NCI-H146 treated with DMSO at 0.1 percent for 48 hours (cell line): ENCODE results near the gene C7orf57.
A peak's percentile ranks its signal among the peaks of the same experiment; 100 is the strongest.
"Not testable (repeated sequence)": the region's sequence is repeated elsewhere in the genome, so short reads cannot be mapped to it uniquely, and the experiment has no call there.

Experiments
- DNase-seq: peaks from one replicate; lab custom pipeline; 2025; ENCODE audit not compliant: unreplicated experiment; lab: John Stamatoyannopoulos, UW

C7orf57 gene

GRCh38 chr7:48035301-48035966, at the start of gene C7orf57:
TSS of gene C7orf57 (plus strand) at chr7:48035543. CDS start at chr7:48036309, 766 bp downstream.
- peak; percentile 25 for DNase-seq

DNA sequence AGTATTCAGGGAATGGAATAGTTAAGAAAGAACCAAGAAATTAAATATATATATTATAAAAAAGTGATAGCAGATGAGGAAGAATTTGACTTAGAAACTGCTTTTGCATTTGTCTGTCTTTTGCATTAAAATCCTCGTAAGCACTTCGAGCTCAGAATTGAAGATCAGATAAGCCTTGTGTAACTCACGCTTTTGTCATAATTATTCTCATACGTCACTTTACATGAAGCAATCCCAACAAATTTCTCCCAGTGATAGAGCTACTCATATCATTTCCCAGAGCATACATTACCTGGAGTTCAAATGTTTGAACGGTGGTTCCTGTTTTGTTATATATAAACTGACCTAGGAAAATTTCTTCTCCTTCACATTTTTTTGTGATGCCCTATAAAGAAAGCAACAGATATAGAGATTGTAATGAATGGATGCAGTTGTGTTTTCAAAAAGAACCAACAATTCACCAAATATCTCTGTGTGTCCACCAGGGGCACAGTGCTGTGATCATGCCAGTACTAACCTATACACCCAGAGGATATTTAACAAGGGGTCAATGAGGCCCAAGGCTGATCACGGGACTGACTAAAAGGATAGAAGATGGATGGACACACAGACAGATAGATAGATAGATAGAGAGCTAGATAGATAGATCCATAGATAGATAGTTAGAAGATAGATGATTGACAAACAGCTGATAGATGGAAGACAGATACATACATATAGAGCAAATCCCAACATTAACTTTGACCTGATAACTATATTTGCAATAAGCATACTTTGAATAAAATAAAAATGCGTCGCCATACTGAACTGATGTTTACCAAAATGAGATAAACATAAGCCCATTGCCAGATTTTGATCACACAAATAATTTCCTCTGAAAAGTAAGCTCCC, 46.6 kb upstream of the C7orf57 start:
- DNase-seq, result no peak

DNA sequence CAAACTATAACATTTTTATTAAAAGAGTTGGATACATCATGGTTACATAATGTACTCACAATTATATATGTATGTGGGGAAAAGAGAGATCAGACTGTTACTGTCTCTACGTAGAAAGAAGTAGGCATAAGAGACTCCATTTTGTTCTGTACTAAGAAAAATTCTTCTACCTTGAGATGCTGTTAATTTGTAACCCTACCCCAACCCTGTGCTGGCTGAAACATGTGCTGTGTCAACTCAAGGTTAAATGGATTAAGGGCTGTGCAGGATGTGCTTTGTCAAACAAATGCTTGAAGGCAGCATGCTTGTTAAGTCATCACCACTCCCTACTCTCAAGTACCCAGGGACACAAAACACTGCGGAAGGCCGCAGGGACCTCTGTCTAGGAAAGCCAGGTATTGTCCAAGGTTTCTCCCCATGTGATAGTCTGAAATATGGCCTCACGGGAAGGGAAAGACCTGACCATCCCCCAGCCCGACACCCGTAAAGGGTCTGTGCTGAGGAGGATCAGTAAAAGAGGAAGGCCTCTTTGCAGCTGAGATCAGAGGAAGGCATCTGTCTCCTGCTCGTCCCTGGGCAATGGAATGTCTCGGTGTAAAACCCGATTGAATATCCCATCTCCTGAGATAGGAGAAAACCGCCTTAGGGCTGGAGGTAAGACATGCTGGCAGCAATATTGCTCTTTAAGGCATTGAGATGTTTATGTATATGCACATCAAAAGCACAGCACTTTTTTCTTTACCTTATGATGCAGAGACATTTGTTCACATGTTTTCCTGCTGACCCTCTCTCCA, 45.5 kb upstream of the C7orf57 start:
- DNase-seq, result not testable (repeated sequence)

- DNase-seq, result no peak
These were observed 44.8 kb upstream of the C7orf57 start for GRCh38 chr7:47990592-47990991.

GRCh38 chr7:47991270-47991669, 44.1 kb upstream of the C7orf57 start:
- DNase-seq, result no peak

- peak; percentile 49 for DNase-seq
These were observed 43.5 kb upstream of the C7orf57 start for GRCh38 chr7:47991741-47992311.

GRCh38 chr7:47992446-47992845, 42.9 kb upstream of the C7orf57 start:
- DNase-seq, result no peak

- no peak for DNase-seq
These were observed 35.9 kb upstream of the C7orf57 start for GRCh38 chr7:47999413-47999812.

- not testable (repeated sequence) for DNase-seq
These were observed 35.2 kb upstream of the C7orf57 start for GRCh38 chr7:48000164-48000563.

DNA sequence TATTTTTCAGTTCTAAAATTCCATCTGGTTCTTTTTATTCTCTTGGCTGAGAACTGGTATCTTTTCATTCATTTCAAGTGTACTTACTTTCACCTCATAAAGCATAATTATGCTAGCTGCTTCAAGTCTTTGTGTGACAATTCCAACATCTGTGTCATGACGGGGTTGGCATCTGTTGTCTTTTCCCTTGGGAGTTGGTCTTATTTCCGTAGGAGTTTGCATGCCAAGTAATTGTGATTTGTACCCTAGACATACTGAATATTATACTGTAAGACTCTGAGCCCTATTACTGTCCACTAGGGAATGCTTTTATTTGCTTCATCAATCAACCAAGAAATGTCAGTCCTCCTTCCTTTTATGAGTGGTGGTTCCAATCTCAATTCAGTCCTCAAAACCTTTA, 31.3 kb upstream of the C7orf57 start:
- no peak for DNase-seq

DNA sequence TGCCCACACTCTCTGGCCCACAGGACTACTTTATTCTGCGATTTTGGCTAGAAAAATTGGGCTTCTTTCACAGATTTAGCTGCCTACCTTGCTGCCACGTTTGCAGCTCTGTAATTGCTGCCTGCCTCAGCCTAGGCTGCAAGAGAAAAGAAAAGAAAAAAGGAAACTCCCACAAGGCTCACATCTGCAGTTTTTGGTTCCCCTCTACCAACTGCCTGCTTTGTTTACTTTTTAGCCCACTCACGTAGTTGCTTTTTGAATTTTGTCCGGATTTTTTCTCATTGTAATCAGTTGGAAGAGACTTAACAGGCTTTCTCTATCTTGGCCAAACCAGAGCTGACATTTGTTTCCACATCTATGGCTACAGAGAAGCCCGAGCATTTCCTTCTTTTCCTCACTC, 30.7 kb upstream of the C7orf57 start:
- no peak for DNase-seq

GRCh38 chr7:48006866-48007265, 28.5 kb upstream of the C7orf57 start:
- DNase-seq, result no peak

DNA sequence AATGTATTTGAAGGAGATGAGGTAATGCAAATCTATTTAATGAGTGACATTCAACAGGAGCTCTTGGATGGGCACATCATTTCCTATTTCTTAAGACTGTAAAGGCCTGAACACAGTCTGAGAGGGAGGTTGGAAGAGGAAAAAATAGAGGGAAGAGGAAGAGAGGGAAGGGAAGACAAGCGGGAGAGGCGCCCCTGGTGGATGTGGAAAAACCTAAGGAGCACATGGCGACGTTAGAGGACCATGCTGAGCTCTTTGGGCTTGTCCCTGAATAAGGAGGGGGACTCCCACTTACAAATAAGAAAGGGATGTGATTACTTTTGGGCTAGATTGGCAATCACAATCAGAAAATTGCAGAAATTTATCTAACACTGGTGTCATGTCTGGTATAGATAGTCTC, 26.1 kb upstream of the C7orf57 start:
- no peak for DNase-seq

DNA sequence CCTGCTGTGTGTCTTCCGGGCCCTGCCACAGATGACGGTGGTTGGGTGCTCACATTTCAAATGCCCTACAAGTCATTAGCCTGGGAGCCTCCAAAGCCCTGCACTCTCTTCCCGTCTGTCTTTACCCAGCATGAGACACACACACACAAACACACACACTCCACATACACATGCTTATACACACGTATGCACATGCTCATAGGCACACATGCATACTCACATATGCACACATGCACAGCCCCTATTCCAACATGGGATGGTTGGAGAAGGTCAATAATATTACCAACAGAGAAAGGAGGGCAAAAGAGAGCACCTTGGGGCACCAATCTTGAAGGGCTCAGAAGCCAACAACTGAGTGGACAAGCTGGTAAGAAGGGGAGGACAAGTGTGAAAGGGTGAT, 25.4 kb upstream of the C7orf57 start:
- no peak for DNase-seq

DNA sequence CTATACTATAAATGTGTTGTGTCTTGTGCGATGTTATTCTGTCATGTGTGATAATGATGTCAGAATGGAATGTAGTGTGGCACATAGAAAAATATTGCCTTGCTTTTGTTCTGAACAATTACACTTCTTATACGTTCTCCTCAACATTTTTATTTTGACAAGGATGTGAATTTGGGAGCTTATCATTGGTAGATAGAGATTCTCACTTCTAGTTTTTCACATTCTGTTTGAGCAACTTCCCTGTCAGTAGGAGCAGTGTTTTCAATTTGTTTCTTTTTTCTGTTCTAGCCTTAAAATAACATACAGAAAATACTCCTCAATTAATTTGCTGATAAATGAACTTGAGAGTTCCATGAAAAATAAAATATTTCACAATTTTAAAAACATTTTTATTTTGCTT, 24.0 kb upstream of the C7orf57 start:
- no peak for DNase-seq

GRCh38 chr7:48011951-48012350, 23.4 kb upstream of the C7orf57 start:
- DNase-seq, result no peak

DNA sequence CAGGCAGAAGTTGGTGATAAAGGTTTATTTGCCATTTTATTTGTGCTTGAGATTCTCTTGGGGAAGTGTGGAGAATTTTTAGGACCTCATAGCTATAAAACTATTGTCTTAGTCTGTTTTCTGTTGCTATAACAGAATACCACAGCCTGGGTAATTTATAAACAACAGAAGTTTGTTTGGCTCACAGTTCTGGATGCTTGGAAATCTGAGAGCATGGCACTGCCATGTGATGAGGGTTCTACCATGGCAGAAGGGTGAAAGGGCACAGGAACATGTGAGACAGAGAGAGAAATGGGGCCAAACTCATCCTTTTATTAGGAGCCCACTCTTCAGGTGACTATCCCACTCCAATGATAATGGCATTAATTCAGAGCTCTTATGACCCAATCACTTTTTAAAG, 18.7 kb upstream of the C7orf57 start:
- DNase-seq, result no peak

- DNase-seq, result no peak
These were observed 17.7 kb upstream of the C7orf57 start for GRCh38 chr7:48017674-48018073.

- DNase-seq, result no peak
These were observed 9.7 kb upstream of the C7orf57 start for GRCh38 chr7:48025624-48026023.

- DNase-seq, result no peak
These were observed 6.4 kb upstream of the C7orf57 start, which contains the start of gene SUN3 for GRCh38 chr7:48028938-48029337. TSS of gene SUN3 (minus strand) at chr7:48029107. CDS start at chr7:48028938, 169 bp downstream.

DNA sequence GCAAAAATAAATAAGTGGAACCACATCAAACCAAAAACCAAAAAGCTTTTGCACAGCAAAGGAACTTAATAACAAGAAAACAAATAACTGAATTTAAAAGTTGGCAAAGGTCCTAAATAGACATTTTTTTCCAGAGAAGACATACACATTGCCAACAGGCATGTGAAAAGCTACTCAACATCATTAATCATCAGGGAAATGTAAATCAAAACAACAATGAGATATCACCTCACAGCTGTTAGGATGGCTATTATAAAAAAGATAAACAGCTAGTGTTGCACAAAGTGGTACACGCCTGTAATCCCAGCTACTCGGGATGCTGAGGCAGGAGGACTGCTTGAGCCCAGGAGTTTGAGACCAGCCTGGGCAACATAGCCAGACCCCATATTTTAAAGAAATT, 4.2 kb upstream of the C7orf57 start:
- no peak for DNase-seq
